Glomerular visceral epithelial cell (primary cell): Measurements from ENCODE around the gene ELOVL3.
"Not testable (repeated sequence)": the region's sequence is repeated elsewhere in the genome, so short reads cannot be mapped to it uniquely, and the experiment has no call there.

Source experiments
- DNase-seq: peaks from one replicate; pipeline ENCODE4 v3.0.0-alpha.2; 2016; ENCODE audit errors: extremely low spot score

Gene ELOVL3

DNA sequence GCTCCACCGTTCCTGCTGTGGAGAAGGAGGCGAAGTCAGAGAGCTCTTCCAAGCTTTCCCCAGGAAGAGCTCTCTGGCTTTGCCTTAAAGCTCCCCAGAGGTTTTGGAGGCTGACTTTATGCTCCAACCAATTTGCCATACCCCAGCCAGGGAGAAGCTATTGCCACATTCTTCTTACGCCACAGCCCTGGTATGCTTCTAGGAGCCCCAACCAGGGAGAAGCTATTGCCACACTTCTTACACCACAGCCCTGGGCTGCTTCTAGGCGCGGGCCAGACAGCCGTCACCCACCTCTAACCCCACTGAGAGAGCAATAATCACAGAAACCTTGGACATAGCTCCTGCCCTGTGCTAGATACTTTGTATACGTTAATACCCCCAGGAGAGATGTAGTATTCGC, 951 bp downstream of the ELOVL3 start:
- DNase-seq, result no peak

DNA sequence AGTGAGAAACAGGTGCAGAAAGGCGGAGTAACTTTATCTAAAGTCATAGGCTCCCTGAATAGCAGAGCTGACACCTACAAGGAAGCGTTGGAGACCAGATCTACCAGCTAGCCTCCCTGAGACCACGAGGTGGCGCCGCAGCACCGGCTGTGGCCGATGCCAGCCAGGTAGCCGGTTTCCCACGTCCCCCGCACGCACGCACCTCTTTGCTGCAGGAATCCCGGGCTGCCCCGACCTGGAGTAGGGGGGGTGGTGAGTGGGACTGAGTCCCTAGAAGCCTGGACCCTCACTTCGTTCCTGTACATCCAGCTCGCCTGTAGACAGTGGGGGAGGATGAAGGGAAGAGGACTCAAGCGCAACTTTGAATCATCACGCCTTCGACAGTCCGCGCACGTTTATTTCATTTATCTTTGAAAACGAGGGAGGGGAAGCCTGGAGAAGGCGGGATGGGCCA, 3.7 kb downstream of the ELOVL3 start:
- peak; percentile 80 for DNase-seq

DNA sequence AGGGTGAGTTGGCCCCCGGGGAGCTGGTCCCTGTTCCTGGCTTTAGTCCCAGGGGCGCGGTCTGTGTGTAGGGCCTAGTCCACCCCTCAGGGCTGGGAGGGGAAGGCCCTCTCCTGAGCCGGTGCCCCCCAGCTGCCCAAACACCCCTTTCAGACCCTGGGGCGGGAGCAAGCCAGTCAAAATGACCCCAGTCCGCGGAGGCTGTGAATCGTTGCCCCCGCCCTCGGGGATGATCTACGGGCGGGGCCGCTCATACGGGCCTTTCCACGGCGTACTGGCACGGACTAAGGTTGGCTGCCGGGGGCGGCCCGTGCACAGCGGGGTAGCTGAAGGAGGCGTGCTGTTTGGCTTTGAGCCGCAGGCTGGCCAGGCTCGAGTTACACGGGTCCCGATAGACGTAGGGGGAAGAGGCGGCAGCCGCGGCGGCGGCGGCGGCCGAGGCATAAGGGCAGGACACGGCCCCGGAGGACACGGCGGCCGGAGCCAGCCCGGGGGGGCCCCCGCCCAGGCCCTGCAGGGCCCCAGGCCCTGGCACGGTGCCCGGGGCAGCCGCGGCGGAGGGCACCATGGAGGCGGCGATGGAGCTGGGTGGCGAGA, 4.3 kb downstream of the ELOVL3 start:
- DNase-seq, result no peak

DNA sequence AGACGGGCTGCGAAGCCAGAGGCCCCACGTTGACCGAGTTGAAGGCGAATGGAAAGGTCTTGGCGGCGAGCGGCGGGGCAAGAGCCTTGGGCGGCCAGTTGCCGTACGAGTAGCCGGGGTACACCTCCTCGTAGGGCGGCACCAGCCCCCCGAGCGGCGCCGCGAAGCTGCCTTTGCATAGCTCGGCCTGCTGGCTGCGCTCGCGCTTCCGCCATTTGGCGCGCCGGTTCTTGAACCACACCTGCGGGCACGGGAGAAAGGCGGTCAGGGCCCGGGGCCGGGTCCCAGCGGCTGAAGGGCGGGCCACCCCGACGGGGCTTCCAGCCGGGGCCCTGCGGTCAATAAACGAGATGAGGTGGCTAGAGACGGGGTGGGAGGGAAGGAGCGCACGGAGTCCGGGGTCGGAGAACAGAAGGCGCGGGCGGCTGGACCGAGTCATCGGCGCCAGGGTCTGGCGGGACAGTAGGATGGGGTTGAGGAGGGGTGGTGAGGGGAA, 4.8 kb downstream of the ELOVL3 start:
- DNase-seq, result no peak

DNA sequence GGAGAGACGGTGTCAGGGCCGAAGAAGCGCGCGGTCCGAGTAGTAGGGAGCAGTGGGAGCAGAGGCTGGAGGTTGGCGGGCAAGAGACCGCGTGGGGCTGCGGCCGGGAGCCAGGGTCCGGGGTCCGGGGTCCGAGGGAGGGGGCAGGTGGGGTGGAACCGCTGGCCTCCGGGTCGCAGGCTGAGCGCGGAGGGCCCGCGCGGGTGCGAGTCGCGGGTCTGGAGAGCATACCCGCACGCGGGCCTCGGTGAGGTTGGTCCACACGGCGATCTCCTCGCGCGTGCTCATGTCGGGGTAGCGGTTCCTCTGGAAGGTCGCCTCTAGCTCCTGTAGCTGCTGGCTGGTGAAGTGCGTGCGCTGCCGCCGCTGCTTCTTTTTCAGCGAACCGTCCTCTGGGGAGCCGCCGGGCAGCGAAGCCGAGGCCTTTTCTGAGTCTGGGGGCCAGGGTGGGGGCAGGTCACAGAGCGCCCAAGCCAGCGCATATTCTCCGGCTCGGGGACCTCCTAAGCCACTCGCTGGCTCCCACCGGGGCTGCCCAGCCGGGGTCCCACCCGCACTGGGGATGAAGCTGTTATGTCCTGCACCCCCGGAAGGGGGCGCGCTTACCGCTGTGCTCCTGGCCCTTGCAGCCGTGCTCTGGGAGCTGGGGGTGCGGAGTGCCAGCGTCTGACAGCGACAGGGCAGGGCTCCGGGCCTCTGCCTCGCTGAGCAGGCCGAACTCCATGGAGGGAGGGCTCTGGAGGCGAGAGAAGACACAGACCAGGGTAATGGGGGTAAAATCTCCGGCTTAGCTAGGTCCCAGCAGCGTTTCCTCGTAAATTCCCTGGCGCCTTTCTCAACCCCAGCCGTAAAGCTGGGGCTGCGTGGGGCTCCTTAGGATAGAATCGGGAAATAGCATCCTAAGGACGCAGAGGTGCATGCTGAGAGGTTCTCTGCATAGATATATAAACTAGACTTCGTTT, 5.5 kb downstream of the ELOVL3 start:
- peak; percentile 41 for DNase-seq

DNA sequence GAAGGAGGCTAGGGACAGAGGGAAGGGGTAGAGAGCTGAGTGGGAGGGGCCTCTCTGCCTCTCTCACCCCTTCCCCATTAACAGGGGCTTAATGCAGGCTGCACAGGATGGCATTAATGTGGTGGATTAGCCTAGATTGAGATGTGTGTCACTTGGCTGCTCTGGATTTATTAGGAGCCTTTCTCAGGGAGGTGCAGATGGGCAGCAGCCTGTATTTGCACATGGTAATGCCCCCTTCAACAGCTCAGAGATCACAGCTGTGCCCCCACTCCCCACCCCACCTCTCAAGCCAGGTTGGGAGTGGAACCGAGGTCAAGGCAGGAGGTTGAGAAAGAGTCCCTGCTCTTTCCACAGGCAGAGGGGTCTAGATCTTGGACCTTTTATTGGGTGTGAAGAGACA, 7.9 kb downstream of the ELOVL3 start:
- no peak for DNase-seq

DNA sequence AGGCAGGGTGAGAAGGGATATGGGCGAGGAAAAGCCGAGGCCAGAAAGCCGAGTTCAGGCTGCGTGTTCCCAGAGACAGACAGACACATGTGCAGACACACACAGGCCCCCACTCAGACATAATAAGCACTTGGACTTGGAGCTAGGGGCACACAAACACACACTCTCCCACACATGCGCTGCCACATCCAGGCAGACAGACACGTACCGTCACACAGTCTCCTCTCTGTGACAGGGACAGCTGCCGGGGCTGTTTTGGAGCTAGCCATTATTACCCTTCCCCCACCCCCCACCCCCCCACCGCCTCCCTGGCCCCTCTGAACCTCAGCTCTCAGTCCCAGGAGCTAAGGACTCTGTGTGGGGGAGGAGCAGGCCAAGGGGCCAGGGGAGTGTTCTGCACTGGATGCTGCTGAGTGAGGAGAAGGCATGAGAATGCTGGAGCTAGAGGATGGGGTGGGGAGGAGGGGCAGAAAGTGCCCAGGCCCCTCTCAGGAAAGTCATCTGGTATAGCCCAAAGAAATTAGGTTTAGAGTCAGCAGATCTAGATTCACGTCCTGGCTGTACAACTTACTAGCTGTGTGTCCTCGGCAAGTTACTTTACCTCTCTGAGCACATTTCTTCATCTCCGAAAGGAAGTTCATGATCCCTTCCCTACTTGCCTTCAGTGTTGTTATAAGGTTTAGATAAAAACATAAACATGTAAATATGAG, 8.9 kb downstream of the ELOVL3 start:
- DNase-seq, result no peak

DNA sequence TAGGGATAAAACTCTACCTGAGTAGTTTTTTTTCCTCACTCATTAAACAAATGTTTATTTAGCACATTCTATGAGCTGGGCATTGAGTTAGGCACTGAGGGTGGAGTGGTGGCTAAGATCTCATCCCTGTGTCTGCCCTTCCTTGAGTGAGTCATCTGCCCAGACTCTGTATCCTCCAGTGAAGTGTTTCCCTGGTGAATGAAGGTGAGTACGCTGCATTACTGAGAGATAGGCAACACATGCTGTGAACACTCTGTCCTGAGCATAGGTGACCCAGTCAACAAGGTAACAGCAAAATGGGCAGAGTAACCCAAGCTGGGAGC, 9.5 kb downstream of the ELOVL3 start:
- peak; percentile 64 for DNase-seq

DNA sequence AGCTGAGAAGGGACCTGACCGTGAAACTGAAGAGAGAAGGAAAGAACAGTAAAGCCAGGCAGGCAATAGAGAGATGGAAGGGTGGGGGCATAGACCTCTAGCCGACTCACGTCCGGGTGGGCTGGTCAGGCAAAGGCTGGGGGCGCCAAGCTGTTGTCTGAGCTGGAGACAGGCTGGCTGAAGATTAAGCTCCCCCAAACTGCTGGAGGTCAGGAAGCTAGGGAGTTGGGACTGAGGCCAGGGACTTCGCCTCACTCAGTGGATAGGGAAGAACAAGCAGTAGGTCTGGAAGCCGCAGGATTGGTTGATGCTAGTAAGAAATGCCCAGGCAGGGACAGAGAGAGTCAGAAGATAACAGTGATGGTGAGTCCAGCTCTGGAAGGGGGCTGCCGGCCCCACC, 9.9 kb downstream of the ELOVL3 start:
- no peak for DNase-seq

DNA sequence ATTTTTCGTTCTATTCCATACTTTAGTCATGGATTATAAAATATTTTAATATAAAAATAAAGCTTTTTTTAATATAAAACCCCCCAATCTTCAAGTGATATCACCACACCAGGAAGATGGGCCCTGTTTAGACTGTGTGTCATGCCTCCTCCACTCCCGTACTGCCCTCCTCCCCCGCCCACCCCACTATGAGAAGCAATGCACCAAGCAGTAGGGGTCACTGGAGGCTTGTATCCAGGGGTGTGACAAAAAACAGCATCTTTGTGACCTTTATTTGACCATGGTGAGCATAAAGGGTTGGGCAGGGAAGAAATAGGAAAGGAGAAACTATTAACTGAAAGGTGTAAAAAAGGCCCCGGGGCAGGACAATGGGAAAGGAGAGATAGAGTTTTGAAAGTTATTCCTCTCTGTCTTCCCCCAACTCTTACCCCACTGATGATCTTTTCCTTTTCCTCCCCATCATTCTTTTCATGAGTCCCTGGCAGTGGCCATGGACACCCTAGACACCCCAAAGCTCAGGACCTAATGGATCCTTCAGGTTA, 11.7 kb downstream of the ELOVL3 start:
- no peak for DNase-seq

DNA sequence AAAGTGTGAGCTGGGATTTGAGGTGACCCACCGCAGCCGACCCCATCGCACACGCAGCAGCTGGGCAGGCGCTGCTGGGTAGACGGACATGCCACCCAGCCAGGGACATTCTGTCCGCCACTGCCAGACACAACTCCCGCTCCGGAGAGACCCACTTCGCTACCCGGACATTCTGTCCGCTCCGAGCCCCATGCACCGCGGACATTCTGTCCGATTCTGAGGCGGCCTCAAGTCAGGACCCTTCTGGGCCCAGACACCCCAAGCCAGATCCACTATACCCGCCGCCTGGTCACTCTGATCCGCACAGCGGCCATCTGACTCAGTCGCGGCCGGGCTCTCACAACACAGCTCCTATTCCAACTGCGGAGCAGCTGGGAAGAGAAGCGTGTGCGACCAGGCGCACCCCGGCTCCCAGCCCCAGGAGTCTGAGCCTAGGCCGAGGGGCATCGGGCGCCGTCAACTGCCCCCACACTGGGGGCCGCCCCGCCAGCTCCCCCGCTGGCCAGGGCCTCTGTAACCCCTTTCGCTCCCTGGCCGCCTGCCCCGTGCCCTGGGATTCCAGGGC, 14.4 kb downstream of the ELOVL3 start:
- DNase-seq, result no peak

DNA sequence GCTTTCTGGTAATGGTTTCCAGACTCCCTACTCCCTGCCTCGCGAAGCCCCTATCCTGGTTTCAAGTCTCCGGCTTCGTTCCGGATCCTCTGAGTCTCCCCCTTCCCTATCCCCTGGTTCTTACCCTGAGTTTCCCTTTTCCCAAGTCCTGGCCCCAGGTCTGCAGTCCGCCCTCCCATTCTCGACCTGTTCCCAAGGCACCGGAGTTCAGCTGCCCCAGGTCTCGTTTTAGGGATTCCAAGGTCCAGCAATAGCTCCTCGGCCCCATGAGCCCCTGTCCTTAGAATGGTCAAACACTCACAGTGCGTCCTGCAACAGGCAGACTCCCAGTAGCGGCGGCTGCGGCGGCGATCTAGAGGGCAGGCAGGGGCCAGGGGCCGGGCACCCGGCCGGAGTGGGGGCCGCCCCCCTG, 14.9 kb downstream of the ELOVL3 start:
- DNase-seq, result peak; percentile 30

DNA sequence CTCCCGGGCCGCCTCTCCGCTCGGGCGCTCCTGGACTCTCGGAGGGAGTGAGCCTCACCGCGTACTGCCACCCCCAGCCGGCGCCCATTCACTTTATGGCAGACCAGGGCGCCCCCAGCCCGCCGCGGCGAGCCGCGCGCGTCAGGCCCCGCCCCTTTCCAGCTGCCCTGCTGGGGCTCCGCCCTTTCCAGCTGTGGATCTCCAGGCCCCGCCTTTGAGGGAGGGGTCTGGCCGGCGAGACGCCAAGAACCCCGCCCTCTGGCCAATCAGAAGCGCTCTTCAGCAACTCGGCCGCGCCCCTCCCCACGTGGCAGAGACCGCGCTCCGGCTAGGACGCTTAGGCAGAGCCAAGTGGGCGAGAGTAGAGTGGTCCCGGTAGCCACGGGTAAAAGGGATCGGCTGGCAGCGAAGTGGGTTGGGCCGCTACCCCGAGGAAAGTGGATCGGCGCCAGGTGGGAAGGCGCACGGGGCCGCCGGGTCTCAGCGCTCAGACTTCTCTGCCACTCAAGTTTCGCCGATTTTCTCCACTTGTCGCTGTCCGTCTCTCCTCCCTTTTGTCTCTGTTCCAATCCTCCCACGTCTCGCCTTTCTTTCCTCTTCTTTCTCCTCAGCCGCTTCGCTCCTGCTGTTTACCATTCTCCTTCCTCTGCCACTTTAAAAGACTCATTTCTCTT, 15.5 kb downstream of the ELOVL3 start, which contains the start of gene PITX3:
PITX3 (minus strand) TSS at position 69 of the 674 bp plus-strand sequence. CDS start 9,432 bp downstream, outside the sequence.
- peak; percentile 85 for DNase-seq

DNA sequence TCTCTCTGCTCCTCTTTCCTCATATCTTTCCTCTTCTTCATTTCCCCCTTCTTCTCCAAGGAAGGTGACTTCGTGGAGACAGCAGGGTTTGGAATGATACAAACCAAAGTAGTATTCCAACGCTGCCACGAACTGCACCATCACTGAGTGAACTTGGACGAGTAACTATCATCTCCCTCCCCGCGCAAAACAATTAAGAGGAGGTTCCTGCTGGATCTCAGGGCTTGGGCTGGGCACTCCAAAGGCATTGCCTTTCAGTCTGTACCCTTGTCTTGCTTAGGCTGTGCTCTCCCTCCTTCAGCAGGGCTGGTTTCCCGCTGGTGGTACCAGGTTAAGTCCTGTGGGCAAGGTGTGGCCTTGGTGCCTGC, 16.0 kb downstream of the ELOVL3 start:
- DNase-seq, result no peak

DNA sequence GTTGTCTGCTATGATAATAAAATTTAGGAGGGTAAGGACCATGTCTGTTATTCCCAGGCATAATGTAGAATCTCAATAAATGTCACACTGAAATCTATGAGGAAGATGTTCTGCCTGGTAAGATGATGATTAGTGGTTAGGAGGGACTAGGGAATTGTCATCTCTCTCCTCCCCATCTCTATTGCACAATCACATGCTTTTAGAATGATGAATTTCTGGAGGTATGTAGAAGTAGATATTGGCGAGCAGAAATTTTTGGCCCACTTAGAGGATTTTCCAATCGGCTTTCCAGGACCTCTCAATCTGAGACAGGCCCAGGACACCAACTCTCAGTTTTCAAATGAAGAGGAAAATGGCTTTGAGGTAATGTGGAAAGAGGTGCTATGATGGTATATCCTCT, 17.2 kb downstream of the ELOVL3 start:
- DNase-seq, result peak; percentile 56

DNA sequence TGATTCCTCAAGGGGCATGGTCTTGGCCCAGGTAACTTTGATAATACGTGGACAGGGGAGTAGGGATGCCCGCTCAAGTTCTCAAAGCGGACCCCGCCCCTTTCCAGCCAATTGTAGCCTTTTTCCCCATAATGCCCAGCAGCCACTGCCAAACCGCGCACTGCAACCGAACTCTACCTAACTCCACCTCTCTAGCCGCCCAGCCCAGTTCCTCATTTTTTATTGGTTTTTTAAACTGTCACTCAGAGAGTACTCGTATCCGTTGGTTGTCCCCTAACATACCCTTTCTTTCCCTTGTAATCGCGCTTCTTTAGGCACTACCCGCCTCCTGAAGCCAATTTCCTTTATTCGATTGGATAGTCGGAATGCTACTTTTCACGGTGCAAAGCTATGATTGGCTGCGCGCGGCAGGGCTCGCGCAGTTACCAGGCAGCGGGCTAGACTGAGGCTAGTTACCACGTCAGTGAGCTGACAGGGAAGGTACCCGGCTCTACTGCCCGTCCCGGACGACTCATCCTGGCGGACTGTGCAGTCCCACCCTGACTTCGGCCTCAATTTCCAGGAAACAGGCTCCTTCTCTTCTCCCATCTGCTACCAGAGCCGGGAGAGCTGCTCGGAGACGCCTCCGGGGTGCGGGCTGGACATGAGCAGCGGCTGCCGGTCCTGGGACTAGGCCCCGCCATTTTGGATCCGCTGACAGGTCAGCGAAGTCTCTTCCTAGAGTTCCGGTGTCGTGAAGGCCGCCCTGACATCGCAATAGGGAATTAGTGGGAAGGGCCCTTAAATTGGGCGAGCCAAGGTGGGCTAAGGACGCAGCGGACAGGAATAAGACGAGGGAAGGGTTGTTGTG, 19.2 kb downstream of the ELOVL3 start, which contains the start of gene GBF1:
GBF1 (plus strand) TSS at position 451 of the 850 bp plus-strand sequence. CDS start 13,407 bp downstream, outside the sequence.
- peak; percentile 100 for DNase-seq

DNA sequence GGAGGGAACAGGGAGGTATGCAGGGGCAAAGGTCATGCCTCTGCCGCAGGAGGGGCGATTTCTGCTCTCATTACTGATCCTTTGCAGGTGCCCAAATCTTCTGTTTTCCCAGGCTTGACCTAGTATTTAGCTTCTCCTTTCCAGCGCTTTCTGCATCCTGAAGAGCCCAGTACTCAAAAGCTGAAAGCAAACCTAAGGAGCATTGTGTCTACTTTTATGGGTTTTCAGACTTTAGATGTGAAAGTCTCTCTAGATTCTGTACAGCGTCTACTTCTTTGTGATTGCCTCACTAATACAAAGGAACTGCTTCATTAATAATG, 19.8 kb downstream of the ELOVL3 start:
- DNase-seq, result no peak

DNA sequence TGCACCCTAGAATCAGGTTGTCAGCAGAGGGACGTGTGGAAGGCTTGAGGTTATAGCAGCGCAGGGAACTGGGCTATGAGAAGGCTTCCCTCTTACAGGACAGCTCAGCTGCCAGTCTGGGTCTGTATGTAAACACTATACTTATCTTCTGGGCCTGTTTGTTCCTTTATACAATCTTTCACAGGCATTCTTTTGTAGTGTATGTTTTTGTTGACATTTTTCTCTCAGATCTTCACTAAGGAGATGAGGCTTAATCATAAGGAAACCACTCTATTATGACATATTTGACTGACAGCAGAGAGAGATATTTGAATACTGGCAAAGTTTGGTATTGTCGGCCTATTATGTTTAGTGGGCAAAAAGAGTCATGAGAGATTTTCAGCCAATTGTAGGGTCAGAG, 20.2 kb downstream of the ELOVL3 start:
- DNase-seq, result no peak

DNA sequence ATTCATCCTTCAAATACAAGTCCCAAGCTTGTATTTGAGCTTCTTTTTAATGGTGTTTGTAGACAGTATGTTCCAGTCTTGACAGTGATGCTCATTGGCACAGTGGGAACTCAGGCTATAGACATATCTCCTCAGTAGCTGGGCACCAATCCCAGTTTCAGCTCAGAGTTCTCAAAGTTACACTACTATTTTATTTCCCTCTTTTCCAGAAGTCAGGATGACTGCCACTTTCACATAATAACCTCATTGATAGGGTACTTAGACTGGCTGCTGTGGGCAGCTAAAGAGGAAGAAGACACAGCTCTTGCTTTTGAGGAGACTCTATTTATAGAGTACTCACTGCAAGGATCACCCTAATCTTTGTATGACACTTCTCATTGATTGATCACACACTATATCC, 21.6 kb downstream of the ELOVL3 start:
- no peak for DNase-seq

DNA sequence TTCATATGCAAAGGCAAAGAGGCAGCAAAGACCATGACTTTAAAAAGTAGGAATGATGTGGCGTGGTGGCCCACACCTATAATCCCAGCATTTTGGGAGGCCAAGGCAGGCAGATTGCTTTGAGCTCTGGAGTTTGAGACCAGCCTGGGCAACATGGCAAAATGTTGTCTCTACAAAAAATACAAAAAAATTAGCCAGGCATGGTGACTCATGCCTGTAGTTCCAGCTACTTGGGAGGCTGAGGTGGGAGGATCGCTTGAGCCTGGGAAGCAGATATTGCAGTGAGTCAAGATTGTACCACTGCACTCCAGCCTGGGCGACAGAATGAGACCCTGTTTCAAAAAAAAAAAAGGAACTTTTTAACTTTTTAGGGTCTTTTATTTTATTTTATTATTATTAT, 26.4 kb downstream of the ELOVL3 start:
- not testable (repeated sequence) for DNase-seq
